Keratinocyte (primary cell): ENCODE measurements around the gene MFSD2A. TPM values are rescaled to one million over a fixed set of nuclear protein-coding genes. Genes with fewer than 3 reads are reported as not detected.
A peak's percentile ranks its signal among the peaks of the same experiment; 100 is the strongest.

Experiments
- DNase-seq: peaks from one replicate; pipeline ENCODE4 v3.0.0-alpha.2; 2011; ENCODE audit warnings: low read depth, missing footprints, low spot score
- FAIRE-seq: peaks from 2 replicates; lab custom pipeline; 2011; peaks lifted over from hg19 to GRCh38; lab: Jason Lieb, UNC
- H2AFZ ChIP-seq: 2 replicates; pipeline ENCODE4 v1.6.0; 2012; ENCODE audit warnings: low read length, control low read depth, inconsistent platforms; ENCODE audit not compliant: control insufficient read depth
- H3K27ac ChIP-seq: 2 replicates; pipeline ENCODE4 v1.5.1; 2011; ENCODE audit warnings: low read length; ENCODE audit not compliant: control insufficient read depth, insufficient read depth
- H3K27me3 ChIP-seq: 3 replicates; pipeline ENCODE4 v1.6.0; 2011; ENCODE audit warnings: low read length; ENCODE audit not compliant: control insufficient read depth, insufficient read depth; ENCODE audit errors: extremely low read depth
- H3K36me3 ChIP-seq, 2 experiments: 2 replicates in 1 of 2; 3 replicates in 1 of 2; pipeline ENCODE4 v1.5.1; 2011; ENCODE audit warnings: low read length in 2 of 2, mild to moderate bottlenecking in 1 of 2; ENCODE audit not compliant: control insufficient read depth in 2 of 2, insufficient read depth in 2 of 2; ENCODE audit errors: extremely low read depth in 1 of 2
- H3K4me1 ChIP-seq: 3 replicates; pipeline ENCODE4 v1.5.1; 2011; ENCODE audit warnings: low read length; ENCODE audit not compliant: control insufficient read depth, insufficient read depth; ENCODE audit errors: extremely low read depth
- H3K4me2 ChIP-seq: 3 replicates; pipeline ENCODE4 v1.6.0; 2011; ENCODE audit warnings: low read depth, low read length; ENCODE audit not compliant: control insufficient read depth, insufficient read depth; ENCODE audit errors: extremely low read depth
- H3K4me3 ChIP-seq, 3 experiments: fragments of 200-600 bp in 1 of 3; sonication (generic) in 1 of 3; 2 replicates in 2 of 3; 3 replicates in 1 of 3; pipeline ENCODE4 v1.5.1; 2011 to 2016; ENCODE audit warnings: low read length in 3 of 3, mild to moderate bottlenecking in 3 of 3, control low read depth in 2 of 3, inconsistent platforms in 1 of 3, low read depth in 1 of 3, mixed read lengths in 1 of 3, mixed run types in 1 of 3, moderate library complexity in 1 of 3; ENCODE audit not compliant: control insufficient read depth in 2 of 3, insufficient read depth in 2 of 3; ENCODE audit errors: extremely low read depth in 1 of 3
- H3K79me2 ChIP-seq: 2 replicates; pipeline ENCODE4 v1.6.0; 2012; ENCODE audit warnings: low read length; ENCODE audit not compliant: control insufficient read depth, insufficient read depth
- H3K9ac ChIP-seq: 3 replicates; pipeline ENCODE4 v1.6.0; 2011; ENCODE audit warnings: low read length; ENCODE audit not compliant: control insufficient read depth, insufficient read depth; ENCODE audit errors: extremely low read depth
- H3K9me1 ChIP-seq: 3 replicates; pipeline ENCODE4 v1.6.0; 2011; ENCODE audit warnings: low read length; ENCODE audit not compliant: control insufficient read depth, insufficient read depth; ENCODE audit errors: extremely low read depth
- H3K9me3 ChIP-seq: 2 replicates; pipeline ENCODE4 v1.5.1; 2012; ENCODE audit warnings: low read depth, low read length; ENCODE audit not compliant: control insufficient read depth
- H4K20me1 ChIP-seq: 3 replicates; pipeline ENCODE4 v1.6.0; 2011; ENCODE audit warnings: low read length; ENCODE audit not compliant: control insufficient read depth, insufficient read depth; ENCODE audit errors: extremely low read depth
- EZH2 ChIP-seq: IDR thresholded peaks from one replicate; pipeline ENCODE4 v1.6.1; 2012; ENCODE audit warnings: inconsistent platforms, mild to moderate bottlenecking, low read length, moderate library complexity
- dilution Hi-C: fragments of 300-500 bp; cut with MboI; formaldehyde crosslinking; loops from one replicate; pipeline ENCODE4 v1.7.0; 2020; ENCODE audit warnings: low sequenced_read_pairs; ENCODE audit not compliant: extremely low pct_ligation_motif_present
- polyA plus RNA-seq, 5 experiments: library from polyadenylated mRNA; depleted of rRNA in 3 of 5; stranded (reverse) in 3 of 5; stranded (forward) in 1 of 5; unstranded in 1 of 5; fragments of >200 nt; gene quantifications; 1 replicate in 1 of 5; 2 replicates in 3 of 5; 3 replicates in 1 of 5; pipeline versions ENCODE4 v1.2.1 to v1.2.3, GENCODE V29; 2011 to 2012; ENCODE audit warnings: missing spikeins in 2 of 5, low read depth in 1 of 5, low replicate concordance in 1 of 5
- TF ChIP-seq, protein P1 (sequence below), 3 experiments: IDR thresholded peaks in 1 of 3; conservative IDR thresholded peaks in 1 of 3; optimal IDR thresholded peaks in 1 of 3; 2 replicates in 2 of 3; 3 replicates in 1 of 3; pipeline versions ENCODE3 to v1.5.1; 2011; ENCODE audit warnings: low read length in 3 of 3, mild to moderate bottlenecking in 3 of 3, moderate library complexity in 2 of 3, control low read depth in 1 of 3, inconsistent platforms in 1 of 3; ENCODE audit not compliant: insufficient read depth in 2 of 3; ENCODE audit errors: extremely low read depth in 1 of 3

Gene MFSD2A
- polyA plus RNA-seq, 1 donor (not counting 4 experiments of a cell fraction or from before 2014, with no cell fraction given): 50.1 TPM

DNA sequence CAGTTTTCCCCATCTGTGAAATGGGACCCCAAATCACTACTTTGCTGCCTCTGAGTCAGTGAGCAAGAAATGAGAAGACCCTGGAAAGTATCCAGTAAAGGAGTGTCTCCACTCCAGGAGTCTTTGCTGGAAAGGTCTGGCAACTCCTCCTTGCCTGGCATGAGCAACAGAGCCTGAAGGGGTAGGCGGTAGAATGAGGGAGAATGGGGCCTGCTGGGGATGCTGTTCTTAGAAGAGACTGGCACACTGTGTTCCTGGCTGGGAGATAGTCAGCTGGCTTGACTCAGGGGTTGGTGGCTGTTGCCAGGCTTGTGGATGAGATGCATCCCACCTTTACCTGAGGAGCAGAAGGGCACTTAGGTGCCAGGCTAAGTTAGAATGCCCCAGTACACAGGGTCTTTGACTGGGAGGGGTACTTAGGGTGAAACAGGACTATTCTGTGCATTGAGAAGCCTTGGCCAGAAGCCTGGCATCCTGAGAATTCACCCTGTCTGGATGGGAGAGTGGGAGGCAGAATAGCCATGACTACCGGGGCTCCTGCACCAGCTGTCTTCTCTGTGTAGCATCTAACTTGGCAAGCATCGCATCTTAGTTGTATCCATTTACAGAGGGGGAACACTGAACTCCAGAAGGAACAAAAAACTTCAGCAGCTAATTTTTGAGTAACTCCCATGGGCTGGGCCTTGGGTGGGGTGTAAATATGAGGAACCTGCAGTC lies 2.5 kb downstream of the MFSD2A start:
- peak overlapping the region; percentile 93 to 99 (median 96) for H3K4me3 ChIP-seq
- H3K9me3 ChIP-seq: no peaks in the 10 kb centered on the region
- H3K79me2 ChIP-seq: peaks cover 58% of the 10 kb centered on the region
- peak overlapping the region; percentile 50 for H3K27ac ChIP-seq
- FAIRE-seq (peak; percentile 95), DNase-seq (no peak)
- peak overlapping the region; percentile 69 for H3K4me2 ChIP-seq
- no peak for TF ChIP-seq EZH2
- TF ChIP-seq, protein P1, sequence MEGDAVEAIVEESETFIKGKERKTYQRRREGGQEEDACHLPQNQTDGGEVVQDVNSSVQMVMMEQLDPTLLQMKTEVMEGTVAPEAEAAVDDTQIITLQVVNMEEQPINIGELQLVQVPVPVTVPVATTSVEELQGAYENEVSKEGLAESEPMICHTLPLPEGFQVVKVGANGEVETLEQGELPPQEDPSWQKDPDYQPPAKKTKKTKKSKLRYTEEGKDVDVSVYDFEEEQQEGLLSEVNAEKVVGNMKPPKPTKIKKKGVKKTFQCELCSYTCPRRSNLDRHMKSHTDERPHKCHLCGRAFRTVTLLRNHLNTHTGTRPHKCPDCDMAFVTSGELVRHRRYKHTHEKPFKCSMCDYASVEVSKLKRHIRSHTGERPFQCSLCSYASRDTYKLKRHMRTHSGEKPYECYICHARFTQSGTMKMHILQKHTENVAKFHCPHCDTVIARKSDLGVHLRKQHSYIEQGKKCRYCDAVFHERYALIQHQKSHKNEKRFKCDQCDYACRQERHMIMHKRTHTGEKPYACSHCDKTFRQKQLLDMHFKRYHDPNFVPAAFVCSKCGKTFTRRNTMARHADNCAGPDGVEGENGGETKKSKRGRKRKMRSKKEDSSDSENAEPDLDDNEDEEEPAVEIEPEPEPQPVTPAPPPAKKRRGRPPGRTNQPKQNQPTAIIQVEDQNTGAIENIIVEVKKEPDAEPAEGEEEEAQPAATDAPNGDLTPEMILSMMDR (optimal IDR thresholded peaks at IDR 0.05 in 1 of 3, IDR thresholded peaks at IDR 0.05 in 1 of 3, conservative IDR thresholded peaks at IDR 0.05 in 1 of 3; ENCODE audit: extremely low read depth in 1 of 3, insufficient read depth in 2 of 3, low read length in 3 of 3): no peak
- dilution Hi-C loops: no loop called here
- H3K4me1 ChIP-seq: peaks cover 53% of the 10 kb centered on the region
- peak overlapping the region; percentile 93 for H3K9ac ChIP-seq
- H3K9me1 ChIP-seq: peaks cover 11% of the 10 kb centered on the region
- no peak overlapping the region for H2AFZ ChIP-seq
- peaks cover 16 to 38% of the 10 kb centered on the region in 2 experiments for H3K36me3 ChIP-seq
- H4K20me1 ChIP-seq: peaks cover 21% of the 10 kb centered on the region
- no peaks in the 10 kb centered on the region for H3K27me3 ChIP-seq

DNA sequence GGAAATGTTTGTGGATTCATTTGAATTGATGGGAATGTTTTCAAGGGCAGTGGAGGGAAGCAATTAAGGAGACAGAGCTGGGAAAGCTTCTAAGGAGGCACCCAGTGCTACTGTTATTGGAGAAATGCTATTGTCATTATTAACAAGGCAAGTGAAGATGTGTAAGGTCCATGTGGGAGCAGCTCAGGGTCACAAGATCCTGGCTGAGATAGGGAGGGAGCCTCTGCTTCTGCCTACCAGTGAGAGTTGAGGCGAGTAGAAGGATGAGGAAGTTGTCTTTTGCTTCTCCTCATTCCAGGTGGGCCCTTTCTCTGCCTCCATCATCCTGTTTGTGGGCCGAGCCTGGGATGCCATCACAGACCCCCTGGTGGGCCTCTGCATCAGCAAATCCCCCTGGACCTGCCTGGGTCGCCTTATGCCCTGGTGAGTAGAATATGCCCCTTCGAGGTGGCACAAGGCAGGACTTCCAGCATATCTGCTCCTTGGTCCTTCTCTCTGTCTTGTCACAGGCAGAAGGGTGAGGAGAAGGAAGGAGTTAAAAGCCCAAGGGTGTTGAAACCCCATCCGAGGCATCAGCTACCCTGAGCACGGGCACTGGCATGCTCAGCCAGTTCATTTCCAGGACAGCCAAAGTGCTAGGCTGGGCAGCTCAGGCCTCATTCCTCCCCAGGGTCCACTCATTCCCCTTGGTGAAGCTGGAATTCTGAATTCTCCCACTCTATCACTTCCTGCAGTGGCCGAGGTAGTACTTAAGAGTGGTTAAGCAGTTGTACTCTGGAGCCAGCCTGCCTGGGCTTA lies 3.7 kb downstream of the MFSD2A start:
- DNase-seq (no peak), FAIRE-seq (no peak)
- peak overlapping the region; percentile 22 for H3K9ac ChIP-seq
- H2AFZ ChIP-seq: no peak overlapping the region
- peaks cover 21% of the 10 kb centered on the region for H4K20me1 ChIP-seq
- H3K4me3 ChIP-seq: peak overlapping the region in 1 of 3 experiments; percentile 20
- peaks cover 66% of the 10 kb centered on the region for H3K79me2 ChIP-seq
- H3K4me2 ChIP-seq: peak overlapping the region; percentile 69
- H3K27ac ChIP-seq: no peak overlapping the region
- peaks cover 50% of the 10 kb centered on the region for H3K4me1 ChIP-seq
- no peaks in the 10 kb centered on the region for H3K27me3 ChIP-seq
- H3K36me3 ChIP-seq: peaks cover 17 to 38% of the 10 kb centered on the region in 2 experiments
- dilution Hi-C loops: no loop called here
- TF ChIP-seq EZH2: no peak
- TF ChIP-seq, protein P1 (optimal IDR thresholded peaks at IDR 0.05 in 1 of 3, IDR thresholded peaks at IDR 0.05 in 1 of 3, conservative IDR thresholded peaks at IDR 0.05 in 1 of 3; ENCODE audit: extremely low read depth in 1 of 3, insufficient read depth in 2 of 3, low read length in 3 of 3): no peak
- H3K9me1 ChIP-seq: peaks cover 11% of the 10 kb centered on the region
- H3K9me3 ChIP-seq: no peaks in the 10 kb centered on the region
